Measurements from ENCODE around the gene RNU1-2. TPM values are rescaled to one million over a fixed set of nuclear protein-coding genes. Genes with fewer than 3 reads are reported as not detected.
"Not testable (repeated sequence)": the region's sequence is repeated elsewhere in the genome, so short reads cannot be mapped to it uniquely, and the experiment has no call there.

RNU1-2 gene
- total and polyA plus RNA-seq, 2 donors from 2014 or later, result 26.8 to 8,605 TPM

DNA sequence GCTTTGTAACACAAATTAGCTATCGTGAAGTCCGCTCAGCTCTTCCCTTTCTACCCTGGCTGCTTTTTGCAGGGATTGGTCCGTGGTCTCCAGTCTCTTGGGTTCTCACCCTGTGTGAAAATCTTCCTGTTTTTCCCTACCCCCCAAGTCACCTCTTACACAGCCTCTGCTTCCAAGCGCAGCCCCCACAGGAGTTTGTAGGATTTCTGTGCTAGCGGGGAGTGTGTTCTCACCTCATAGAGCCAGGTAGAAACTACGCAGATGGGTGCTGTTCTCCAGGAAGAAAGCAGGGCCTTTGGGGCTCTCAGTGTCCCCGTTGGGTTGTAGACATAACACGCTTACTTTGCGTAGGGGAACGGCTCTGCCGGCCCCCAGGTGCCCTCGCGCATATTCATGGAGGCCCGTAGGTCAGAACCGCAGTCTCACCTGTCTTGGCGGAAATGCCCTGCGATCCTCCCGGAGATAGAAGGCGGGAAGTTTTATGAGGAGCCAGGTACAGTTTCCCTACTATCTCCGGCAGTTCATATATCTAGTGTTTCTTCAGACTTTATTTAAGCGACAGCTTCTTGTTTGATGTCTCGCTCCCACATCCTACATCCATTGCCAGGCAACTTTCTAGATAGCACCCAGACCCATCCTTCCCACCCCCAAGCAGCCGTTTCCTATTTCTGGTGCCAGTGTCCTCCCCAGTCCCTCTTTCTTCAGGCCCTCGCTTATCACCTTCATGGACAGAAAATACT is 706 bp downstream of the RNU1-2 start:
- DNase-seq, result peak; percentile 24 to 81 (median 79)
- Histone ChIP-seq H3K4me3 (ENCODE audit: low read length in 3 of 3) (peak overlapping the region; percentile 30 to 62 (median 44)), H3K27ac (ENCODE audit: low read depth in 2 of 2, low read length in 2 of 2) (peak overlapping the region; percentile 39 to 90), H3K9ac (ENCODE audit: low read length in 3 of 3) (peak overlapping the region in 2 of 3 donors; percentile 49 to 65)
- FAIRE-seq; H3K36me3 ChIP-seq (ENCODE audit: control insufficient read depth in 2 of 3, insufficient read depth in 3 of 3, low read length in 3 of 3); intact Hi-C loops (cut with DNase I); H3K4me1 ChIP-seq (ENCODE audit: control insufficient read depth in 2 of 3, insufficient read depth in 2 of 3, low read depth in 1 of 3, low read length in 3 of 3); H3K27me3 ChIP-seq (ENCODE audit: control insufficient read depth, insufficient read depth, low read length); H3K9me3 ChIP-seq (ENCODE audit: control insufficient read depth in 2 of 3, insufficient read depth in 1 of 3, low read length in 3 of 3): not testable (repeated sequence)

DNA sequence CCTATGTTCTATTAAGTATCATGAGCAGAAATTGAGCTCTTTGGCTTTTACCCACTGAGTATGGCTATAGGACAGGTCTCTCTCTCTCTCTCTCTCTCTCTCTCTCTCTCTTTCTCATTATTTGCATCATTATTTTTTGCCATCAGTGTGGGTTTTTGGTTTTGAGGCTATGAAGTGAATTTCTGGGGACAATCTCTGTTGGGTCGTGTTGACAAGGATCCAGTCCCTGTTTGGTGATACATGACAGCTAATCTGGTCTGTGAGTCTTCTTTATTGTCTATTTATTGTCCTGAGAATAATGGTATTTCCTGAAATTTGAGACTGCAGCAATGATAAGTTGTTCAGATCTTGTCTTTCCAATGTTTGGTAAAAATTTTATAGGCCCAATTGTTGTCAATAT is 1.9 kb downstream of the RNU1-2 start:
- DNase-seq; H3K4me3 ChIP-seq (ENCODE audit: low read length in 3 of 3); intact Hi-C loops (cut with DNase I); H3K27ac ChIP-seq (ENCODE audit: low read depth in 2 of 2, low read length in 2 of 2); H3K9me3 ChIP-seq (ENCODE audit: control insufficient read depth in 2 of 3, insufficient read depth in 1 of 3, low read length in 3 of 3); H3K9ac ChIP-seq (ENCODE audit: low read length in 3 of 3); H3K36me3 ChIP-seq (ENCODE audit: control insufficient read depth in 2 of 3, insufficient read depth in 3 of 3, low read length in 3 of 3); H3K4me1 ChIP-seq (ENCODE audit: control insufficient read depth in 2 of 3, insufficient read depth in 2 of 3, low read depth in 1 of 3, low read length in 3 of 3); FAIRE-seq; H3K27me3 ChIP-seq (ENCODE audit: control insufficient read depth, insufficient read depth, low read length): not testable (repeated sequence)

DNA sequence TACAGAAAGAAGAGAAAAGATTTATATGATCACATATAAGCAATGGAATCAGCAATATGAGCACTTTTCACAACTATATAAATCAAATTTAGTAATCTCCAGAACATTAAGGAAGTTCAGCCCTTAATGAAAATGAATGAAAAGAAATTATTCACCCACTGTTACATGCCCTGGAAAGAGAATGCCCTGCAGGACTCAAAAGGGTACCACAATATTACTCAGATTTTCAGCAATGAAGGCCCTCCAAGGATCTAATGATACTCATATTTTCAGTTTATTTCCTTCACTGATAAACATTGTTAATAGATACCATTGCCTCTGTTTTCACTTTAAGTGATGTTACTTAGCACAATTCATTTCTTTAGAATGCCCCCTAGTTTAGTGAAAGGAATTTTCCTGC is 2.5 kb downstream of the RNU1-2 start:
- H3K27ac ChIP-seq (ENCODE audit: low read depth in 2 of 2, low read length in 2 of 2); H3K27me3 ChIP-seq (ENCODE audit: control insufficient read depth, insufficient read depth, low read length); H3K9me3 ChIP-seq (ENCODE audit: control insufficient read depth in 2 of 3, insufficient read depth in 1 of 3, low read length in 3 of 3); H3K9ac ChIP-seq (ENCODE audit: low read length in 3 of 3); intact Hi-C loops (cut with DNase I); H3K4me1 ChIP-seq (ENCODE audit: control insufficient read depth in 2 of 3, insufficient read depth in 2 of 3, low read depth in 1 of 3, low read length in 3 of 3); H3K4me3 ChIP-seq (ENCODE audit: low read length in 3 of 3); DNase-seq; H3K36me3 ChIP-seq (ENCODE audit: control insufficient read depth in 2 of 3, insufficient read depth in 3 of 3, low read length in 3 of 3); FAIRE-seq: not testable (repeated sequence)

DNA sequence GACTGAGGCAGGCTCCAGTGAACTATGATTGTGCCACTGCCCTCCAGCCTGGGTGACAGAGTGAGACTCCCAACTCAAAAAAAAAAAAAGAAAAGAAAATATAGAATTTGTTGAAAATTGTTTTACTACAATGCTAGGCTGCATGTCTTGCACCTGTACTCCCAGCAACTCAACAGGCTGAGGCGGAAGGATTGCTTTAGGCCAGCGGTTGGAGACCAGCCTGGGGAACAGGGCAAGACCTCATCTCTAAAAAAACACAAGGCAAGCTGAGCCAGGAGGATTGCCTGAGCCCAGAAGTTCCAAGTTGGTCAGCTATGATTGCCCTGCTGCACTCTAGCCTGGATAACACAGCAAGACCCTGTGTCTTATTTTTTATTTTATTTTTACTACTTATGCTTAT is 3.2 kb downstream of the RNU1-2 start:
- not testable (repeated sequence) for H3K27me3 ChIP-seq (ENCODE audit: control insufficient read depth, insufficient read depth, low read length); FAIRE-seq

DNA sequence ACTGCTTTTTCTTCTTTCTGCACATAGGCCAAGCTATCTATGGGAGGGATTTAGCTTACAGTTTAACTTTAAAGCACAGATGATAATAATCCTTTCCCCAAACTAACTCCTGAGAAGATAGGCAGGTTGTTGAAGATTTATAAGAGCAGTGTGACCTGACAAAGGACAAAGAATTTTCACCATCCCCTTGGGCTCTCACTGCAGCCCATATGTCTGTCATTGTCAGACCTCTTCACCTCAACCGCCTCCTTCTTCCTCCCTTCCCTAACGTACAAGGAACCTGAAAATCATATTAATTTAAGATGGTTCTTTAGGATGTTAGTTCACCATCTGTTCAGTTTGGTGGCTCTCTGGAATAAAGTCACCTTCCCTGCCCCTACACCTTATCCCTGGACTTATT is 5.0 kb downstream of the RNU1-2 start:
- Histone ChIP-seq H3K36me3 (ENCODE audit: control insufficient read depth in 2 of 3, insufficient read depth in 3 of 3, low read length in 3 of 3) (no peaks in the 10 kb centered on the region), H3K4me3 (ENCODE audit: low read length in 3 of 3) (no peak overlapping the region), H3K9me3 (ENCODE audit: control insufficient read depth in 2 of 3, insufficient read depth in 1 of 3, low read length in 3 of 3) (peaks cover 0 to 4% (median 0%) of the 10 kb centered on the region in 3 donors), H3K27ac (ENCODE audit: low read depth in 2 of 2, low read length in 2 of 2) (no peak overlapping the region), H3K27me3 (ENCODE audit: control insufficient read depth, insufficient read depth, low read length) (no peaks in the 10 kb centered on the region), H3K9ac (ENCODE audit: low read length in 3 of 3) (no peak overlapping the region), H3K4me1 (ENCODE audit: control insufficient read depth in 2 of 3, insufficient read depth in 2 of 3, low read depth in 1 of 3, low read length in 3 of 3) (peaks cover 0 to 17% (median 11%) of the 10 kb centered on the region in 3 donors)
- no peak for FAIRE-seq
- TF ChIP-seq, protein P1, sequence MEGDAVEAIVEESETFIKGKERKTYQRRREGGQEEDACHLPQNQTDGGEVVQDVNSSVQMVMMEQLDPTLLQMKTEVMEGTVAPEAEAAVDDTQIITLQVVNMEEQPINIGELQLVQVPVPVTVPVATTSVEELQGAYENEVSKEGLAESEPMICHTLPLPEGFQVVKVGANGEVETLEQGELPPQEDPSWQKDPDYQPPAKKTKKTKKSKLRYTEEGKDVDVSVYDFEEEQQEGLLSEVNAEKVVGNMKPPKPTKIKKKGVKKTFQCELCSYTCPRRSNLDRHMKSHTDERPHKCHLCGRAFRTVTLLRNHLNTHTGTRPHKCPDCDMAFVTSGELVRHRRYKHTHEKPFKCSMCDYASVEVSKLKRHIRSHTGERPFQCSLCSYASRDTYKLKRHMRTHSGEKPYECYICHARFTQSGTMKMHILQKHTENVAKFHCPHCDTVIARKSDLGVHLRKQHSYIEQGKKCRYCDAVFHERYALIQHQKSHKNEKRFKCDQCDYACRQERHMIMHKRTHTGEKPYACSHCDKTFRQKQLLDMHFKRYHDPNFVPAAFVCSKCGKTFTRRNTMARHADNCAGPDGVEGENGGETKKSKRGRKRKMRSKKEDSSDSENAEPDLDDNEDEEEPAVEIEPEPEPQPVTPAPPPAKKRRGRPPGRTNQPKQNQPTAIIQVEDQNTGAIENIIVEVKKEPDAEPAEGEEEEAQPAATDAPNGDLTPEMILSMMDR (IDR thresholded peaks at IDR 0.05; ENCODE audit: borderline replicate concordance, extremely low read depth, insufficient read depth), result no peak
- DNase-seq, result no peak
- intact Hi-C loops (cut with DNase I), result no loop called here

More for the DNA sequence above, 3.2 kb downstream of the RNU1-2 start:
- H3K9ac ChIP-seq (ENCODE audit: low read length in 3 of 3); H3K9me3 ChIP-seq (ENCODE audit: control insufficient read depth in 2 of 3, insufficient read depth in 1 of 3, low read length in 3 of 3); intact Hi-C loops (cut with DNase I); H3K4me3 ChIP-seq (ENCODE audit: low read length in 3 of 3); H3K27ac ChIP-seq (ENCODE audit: low read depth in 2 of 2, low read length in 2 of 2); H3K36me3 ChIP-seq (ENCODE audit: control insufficient read depth in 2 of 3, insufficient read depth in 3 of 3, low read length in 3 of 3): not testable (repeated sequence)
- H3K4me1 ChIP-seq (ENCODE audit: control insufficient read depth in 2 of 3, insufficient read depth in 2 of 3, low read depth in 1 of 3, low read length in 3 of 3), result peaks cover 0 to 11% (median 6%) of the 10 kb centered on the region in 3 donors
- peak in 1 of 5 donors; percentile 72 for DNase-seq

DNA sequence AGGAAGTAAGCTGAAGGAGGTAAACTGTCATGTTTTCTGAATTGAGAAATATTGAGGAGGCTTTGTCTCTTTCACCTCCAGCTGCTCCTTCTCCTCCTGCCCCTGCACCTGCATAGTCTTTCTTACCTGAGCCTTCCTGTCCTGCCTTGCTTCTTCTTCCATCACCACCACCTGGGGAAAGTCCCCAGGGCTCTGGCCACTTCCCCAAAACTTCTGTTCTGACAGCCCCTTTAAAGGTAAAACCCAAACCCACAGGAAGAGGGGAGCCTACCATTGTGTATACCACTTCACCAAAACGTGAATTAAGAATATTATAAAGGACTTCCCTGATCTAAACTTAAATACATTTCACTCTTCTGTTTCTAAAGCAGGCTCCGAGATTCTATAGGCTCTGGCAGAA is 5.6 kb downstream of the RNU1-2 start:
- H3K36me3 ChIP-seq (ENCODE audit: control insufficient read depth in 2 of 3, insufficient read depth in 3 of 3, low read length in 3 of 3); H3K27me3 ChIP-seq (ENCODE audit: control insufficient read depth, insufficient read depth, low read length); FAIRE-seq; H3K4me3 ChIP-seq (ENCODE audit: low read length in 3 of 3); H3K9ac ChIP-seq (ENCODE audit: low read length in 3 of 3); intact Hi-C loops (cut with DNase I); H3K27ac ChIP-seq (ENCODE audit: low read depth in 2 of 2, low read length in 2 of 2); DNase-seq; H3K9me3 ChIP-seq (ENCODE audit: control insufficient read depth in 2 of 3, insufficient read depth in 1 of 3, low read length in 3 of 3): not testable (repeated sequence)
- peaks cover 0 to 22% (median 17%) of the 10 kb centered on the region in 3 donors for H3K4me1 ChIP-seq (ENCODE audit: control insufficient read depth in 2 of 3, insufficient read depth in 2 of 3, low read depth in 1 of 3, low read length in 3 of 3)
